ENCODE measurements around the gene LHFPL6.

LHFPL6 gene

GRCh38 chr13:39602614-39603366 is at the start of gene LHFPL6:
TSS of gene LHFPL6 (minus strand) at chr13:39603193.
- Histone ChIP-seq H3K4me1 (ENCODE audit: control insufficient read depth, insufficient read depth, low read length) (no peaks in the 10 kb centered on the region), H3K4me3 (ENCODE audit: low read length) (peak within 1 kb of the TSS; percentile 79), H3K27ac (ENCODE audit: low read length) (no peak within 1 kb of the TSS), H3K36me3 (ENCODE audit: control insufficient read depth, insufficient read depth, low read length) (no peaks in the 10 kb centered on the region), H3K9me3 (ENCODE audit: control insufficient read depth, insufficient read depth, low read length) (no peaks in the 10 kb centered on the region), H3K27me3 (ENCODE audit: control insufficient read depth, insufficient read depth, low read length) (no peaks in the 10 kb centered on the region; the same call in 1 of the 2 replicates)
- WGBS (ENCODE audit: insufficient coverage, insufficient read length) = no CpG with 5 or more reads among the region's 73 CpGs
- no peak for DNase-seq (ENCODE audit: low read depth, low spot score)

- H3K4me3 ChIP-seq (ENCODE audit: low read length) = no peak overlapping the region
- no peak for DNase-seq (ENCODE audit: low read depth, low spot score)
- no peaks in the 10 kb centered on the region for H3K9me3 ChIP-seq (ENCODE audit: control insufficient read depth, insufficient read depth, low read length)
- no peaks in the 10 kb centered on the region for H3K36me3 ChIP-seq (ENCODE audit: control insufficient read depth, insufficient read depth, low read length)
- no peaks in the 10 kb centered on the region for H3K4me1 ChIP-seq (ENCODE audit: control insufficient read depth, insufficient read depth, low read length)
- WGBS (ENCODE audit: insufficient coverage, insufficient read length) = 100% methylated on average over 3 of the region's 4 CpGs
- no peak overlapping the region for H3K27ac ChIP-seq (ENCODE audit: low read length)
- H3K27me3 ChIP-seq (ENCODE audit: control insufficient read depth, insufficient read depth, low read length) = no peaks in the 10 kb centered on the region
Measured at GRCh38 chr13:39646122-39646521, 43.1 kb upstream of the LHFPL6 start.

- Histone ChIP-seq H3K27ac (ENCODE audit: low read length) (no peak overlapping the region), H3K9me3 (ENCODE audit: control insufficient read depth, insufficient read depth, low read length) (no peaks in the 10 kb centered on the region), H3K4me3 (ENCODE audit: low read length) (no peak overlapping the region), H3K36me3 (ENCODE audit: control insufficient read depth, insufficient read depth, low read length) (no peaks in the 10 kb centered on the region), H3K27me3 (ENCODE audit: control insufficient read depth, insufficient read depth, low read length) (no peaks in the 10 kb centered on the region), H3K4me1 (ENCODE audit: control insufficient read depth, insufficient read depth, low read length) (no peaks in the 10 kb centered on the region)
- no CpG with 5 or more reads among the region's 1 CpG for WGBS (ENCODE audit: insufficient coverage, insufficient read length)
- DNase-seq (ENCODE audit: low read depth, low spot score) = no peak
Measured at GRCh38 chr13:39641645-39642044, 38.7 kb upstream of the LHFPL6 start.

GRCh38 chr13:39637890-39638289 is 34.9 kb upstream of the LHFPL6 start:
- no CpG with 5 or more reads among the region's 3 CpGs for WGBS (ENCODE audit: insufficient coverage, insufficient read length)
- DNase-seq (ENCODE audit: low read depth, low spot score) = no peak
- Histone ChIP-seq H3K4me3 (ENCODE audit: low read length) (no peak overlapping the region), H3K27me3 (ENCODE audit: control insufficient read depth, insufficient read depth, low read length) (no peaks in the 10 kb centered on the region), H3K36me3 (ENCODE audit: control insufficient read depth, insufficient read depth, low read length) (no peaks in the 10 kb centered on the region), H3K4me1 (ENCODE audit: control insufficient read depth, insufficient read depth, low read length) (no peaks in the 10 kb centered on the region), H3K9me3 (ENCODE audit: control insufficient read depth, insufficient read depth, low read length) (no peaks in the 10 kb centered on the region), H3K27ac (ENCODE audit: low read length) (no peak overlapping the region)

GRCh38 chr13:39635564-39635963 is 32.6 kb upstream of the LHFPL6 start:
- WGBS (ENCODE audit: insufficient coverage, insufficient read length) = no CpG with 5 or more reads among the region's 1 CpG
- no peaks in the 10 kb centered on the region for H3K4me1 ChIP-seq (ENCODE audit: control insufficient read depth, insufficient read depth, low read length)

GRCh38 chr13:39632994-39633393 is 30.0 kb upstream of the LHFPL6 start:
- no peak for DNase-seq (ENCODE audit: low read depth, low spot score)

More at GRCh38 chr13:39635564-39635963, 32.6 kb upstream of the LHFPL6 start:
- H3K4me3 ChIP-seq (ENCODE audit: low read length) = no peak overlapping the region
- no peaks in the 10 kb centered on the region for H3K36me3 ChIP-seq (ENCODE audit: control insufficient read depth, insufficient read depth, low read length)
- no peak overlapping the region for H3K27ac ChIP-seq (ENCODE audit: low read length)
- no peaks in the 10 kb centered on the region for H3K27me3 ChIP-seq (ENCODE audit: control insufficient read depth, insufficient read depth, low read length)
- H3K9me3 ChIP-seq (ENCODE audit: control insufficient read depth, insufficient read depth, low read length) = no peaks in the 10 kb centered on the region
- no peak for DNase-seq (ENCODE audit: low read depth, low spot score)

GRCh38 chr13:39631307-39631706 is 28.3 kb upstream of the LHFPL6 start:
- no peak overlapping the region for H3K4me3 ChIP-seq (ENCODE audit: low read length)
- no CpG with 5 or more reads among the region's 1 CpG for WGBS (ENCODE audit: insufficient coverage, insufficient read length)
- no peak overlapping the region for H3K27ac ChIP-seq (ENCODE audit: low read length)
- H3K27me3 ChIP-seq (ENCODE audit: control insufficient read depth, insufficient read depth, low read length) = no peaks in the 10 kb centered on the region
- no peak for DNase-seq (ENCODE audit: low read depth, low spot score)
- no peaks in the 10 kb centered on the region for H3K36me3 ChIP-seq (ENCODE audit: control insufficient read depth, insufficient read depth, low read length)
- no peaks in the 10 kb centered on the region for H3K4me1 ChIP-seq (ENCODE audit: control insufficient read depth, insufficient read depth, low read length)
- H3K9me3 ChIP-seq (ENCODE audit: control insufficient read depth, insufficient read depth, low read length) = no peaks in the 10 kb centered on the region

More at GRCh38 chr13:39632994-39633393, 30.0 kb upstream of the LHFPL6 start:
- Histone ChIP-seq H3K4me1 (ENCODE audit: control insufficient read depth, insufficient read depth, low read length) (no peaks in the 10 kb centered on the region), H3K27me3 (ENCODE audit: control insufficient read depth, insufficient read depth, low read length) (no peaks in the 10 kb centered on the region), H3K36me3 (ENCODE audit: control insufficient read depth, insufficient read depth, low read length) (no peaks in the 10 kb centered on the region), H3K9me3 (ENCODE audit: control insufficient read depth, insufficient read depth, low read length) (no peaks in the 10 kb centered on the region), H3K27ac (ENCODE audit: low read length) (no peak overlapping the region), H3K4me3 (ENCODE audit: low read length) (no peak overlapping the region)

GRCh38 chr13:39623466-39623865 is 20.5 kb upstream of the LHFPL6 start:
- no peak for DNase-seq (ENCODE audit: low read depth, low spot score)
- no CpG with 5 or more reads among the region's 1 CpG for WGBS (ENCODE audit: insufficient coverage, insufficient read length)
- Histone ChIP-seq H3K36me3 (ENCODE audit: control insufficient read depth, insufficient read depth, low read length) (no peaks in the 10 kb centered on the region), H3K27me3 (ENCODE audit: control insufficient read depth, insufficient read depth, low read length) (no peaks in the 10 kb centered on the region), H3K4me1 (ENCODE audit: control insufficient read depth, insufficient read depth, low read length) (no peaks in the 10 kb centered on the region), H3K9me3 (ENCODE audit: control insufficient read depth, insufficient read depth, low read length) (no peaks in the 10 kb centered on the region), H3K27ac (ENCODE audit: low read length) (no peak overlapping the region), H3K4me3 (ENCODE audit: low read length) (no peak overlapping the region)

- DNase-seq (ENCODE audit: low read depth, low spot score) = no peak
- WGBS (ENCODE audit: insufficient coverage, insufficient read length) = no CpG with 5 or more reads among the region's 1 CpG
- Histone ChIP-seq H3K36me3 (ENCODE audit: control insufficient read depth, insufficient read depth, low read length) (no peaks in the 10 kb centered on the region), H3K4me1 (ENCODE audit: control insufficient read depth, insufficient read depth, low read length) (no peaks in the 10 kb centered on the region), H3K27ac (ENCODE audit: low read length) (no peak overlapping the region), H3K27me3 (ENCODE audit: control insufficient read depth, insufficient read depth, low read length) (no peaks in the 10 kb centered on the region), H3K9me3 (ENCODE audit: control insufficient read depth, insufficient read depth, low read length) (no peaks in the 10 kb centered on the region), H3K4me3 (ENCODE audit: low read length) (no peak overlapping the region)
Measured at GRCh38 chr13:39618561-39618960, 15.6 kb upstream of the LHFPL6 start.

GRCh38 chr13:39616087-39616694 is 13.2 kb upstream of the LHFPL6 start:
- peak; percentile 76 for DNase-seq (ENCODE audit: low read depth, low spot score)
- no CpG with 5 or more reads among the region's 10 CpGs for WGBS (ENCODE audit: insufficient coverage, insufficient read length)
- H3K9me3 ChIP-seq (ENCODE audit: control insufficient read depth, insufficient read depth, low read length) = no peaks in the 10 kb centered on the region
- no peaks in the 10 kb centered on the region for H3K36me3 ChIP-seq (ENCODE audit: control insufficient read depth, insufficient read depth, low read length)
- no peak overlapping the region for H3K4me3 ChIP-seq (ENCODE audit: low read length)
- no peaks in the 10 kb centered on the region for H3K4me1 ChIP-seq (ENCODE audit: control insufficient read depth, insufficient read depth, low read length)
- no peaks in the 10 kb centered on the region for H3K27me3 ChIP-seq (ENCODE audit: control insufficient read depth, insufficient read depth, low read length)
- H3K27ac ChIP-seq (ENCODE audit: low read length) = no peak overlapping the region

All from iPS DF 6.9 (cell line).